ENCODE data around the gene ATM. TPM values are rescaled to one million over a fixed set of nuclear protein-coding genes. Genes with fewer than 3 reads are reported as not detected.

The ATM gene
- total and polyA plus RNA-seq, 2 experiments from 2014 or later, result 27.6 to 59.3 TPM

- Mint-ChIP-seq H3K36me3 (ENCODE audit: low read depth) (peaks cover 68% of the 10 kb centered on the region), H3K4me1 (peaks cover 13% of the 10 kb centered on the region; the same call in 2 of the 3 replicates), H3K27me3 (ENCODE audit: insufficient read depth, low read depth, poor library complexity) (peaks cover 4% of the 10 kb centered on the region), H3K9me3 (peaks cover 42% of the 10 kb centered on the region), H3K27ac (no peak overlapping the region), H3K4me3 (no peak overlapping the region)
- H3K9me2 ChIP-seq (ENCODE audit: insufficient read depth), result no peaks in the 10 kb centered on the region
- DNase-seq (ENCODE audit: low spot score), result no peak
- no peak overlapping the region for H2AFZ ChIP-seq
- H3K27ac ChIP-seq (ENCODE audit: low read depth), result no peak overlapping the region
- H3K36me3 ChIP-seq (ENCODE audit: insufficient read depth), result peaks cover 38% of the 10 kb centered on the region
- no peak overlapping the region for H3K4me2 ChIP-seq
- H3K4me1 ChIP-seq (ENCODE audit: insufficient read depth), result peaks cover 17% of the 10 kb centered on the region
- H3F3A ChIP-seq (replicated peaks; ENCODE audit: low read depth), result no peaks in the 10 kb centered on the region
- no peak overlapping the region for H3K4me3 ChIP-seq
- no peak for ATAC-seq
- peaks cover 13% of the 10 kb centered on the region; the same call in 1 of the 2 replicates for H4K20me1 ChIP-seq (replicated peaks; ENCODE audit: insufficient read depth)
- H3K27me3 ChIP-seq (ENCODE audit: insufficient read depth), result no peaks in the 10 kb centered on the region
- peaks cover 87% of the 10 kb centered on the region for H3K79me2 ChIP-seq (replicated peaks; ENCODE audit: insufficient read depth)
- TF ChIP-seq POLR2AphosphoS5 (IDR thresholded peaks at IDR 0.05; ENCODE audit: low read depth), result no peak
- no peak for TF ChIP-seq ETS1 (IDR thresholded peaks at IDR 0.05)
- no peak for TF ChIP-seq REST (IDR thresholded peaks at IDR 0.05; ENCODE audit: unreplicated experiment)
- no peak for TF ChIP-seq EZH2phosphoT487 (IDR thresholded peaks at IDR 0.05; ENCODE audit: unreplicated experiment)
- TF ChIP-seq ZNF331 (CRISPR knock-in tag; IDR thresholded peaks at IDR 0.05; ENCODE audit: low read depth), result no peak
- no peak for TF ChIP-seq ZNF114 (CRISPR knock-in tag; IDR thresholded peaks at IDR 0.05)
- TF ChIP-seq CTCF (conservative IDR thresholded peaks at IDR 0.05; ENCODE audit: low read depth in 2 of 2), result no peak
- no peak for TF ChIP-seq CREB1 (CRISPR knock-in tag; IDR thresholded peaks at IDR 0.05; ENCODE audit: low read depth)
- TF ChIP-seq JUNB (IDR thresholded peaks at IDR 0.05; ENCODE audit: unreplicated experiment), result no peak
- TF ChIP-seq EZH2 (IDR thresholded peaks at IDR 0.05; ENCODE audit: low read depth, unreplicated experiment), result no peak
- TF ChIP-seq ZNF462 (CRISPR knock-in tag; IDR thresholded peaks at IDR 0.05), result no peak
- no peak for TF ChIP-seq NANOG (IDR thresholded peaks at IDR 0.05; ENCODE audit: borderline replicate concordance)
- no peak for TF ChIP-seq STAT1 (IDR thresholded peaks at IDR 0.05; ENCODE audit: unreplicated experiment)
Measured at GRCh38 chr11:108203075-108203474, 19.8 kb upstream of the ATM start.
